ENCODE data around the gene LRP1. TPM values are rescaled to one million over a fixed set of nuclear protein-coding genes. Genes with fewer than 3 reads are reported as not detected.

The LRP1 gene
- total and polyA plus RNA-seq, 2 experiments from 2014 or later = 26.6 to 145 TPM

GRCh38 chr12:57207731-57208630 is 79.7 kb downstream of the LRP1 start (continued):
- TF ChIP-seq ZNF462 (CRISPR knock-in tag; IDR thresholded peaks at IDR 0.05) = no peak
- no peak for TF ChIP-seq ZNF114 (CRISPR knock-in tag; IDR thresholded peaks at IDR 0.05)

- Histone ChIP-seq H3K9me2 (ENCODE audit: insufficient read depth) (no peaks in the 10 kb centered on the region), H3K36me3 (ENCODE audit: insufficient read depth) (peaks cover 7% of the 10 kb centered on the region; the same call in 1 of the 2 replicates), H3K4me3 (no peak overlapping the region), H4K20me1 (replicated peaks; ENCODE audit: insufficient read depth) (0 out of 2 replicates have a peak, but pooled peaks cover 3% of the 10 kb centered on the region), H3K27ac (ENCODE audit: low read depth) (no peak overlapping the region), H2AFZ (no peak overlapping the region), H3K79me2 (replicated peaks; ENCODE audit: insufficient read depth) (no peaks in the 10 kb centered on the region), H3K4me2 (no peak overlapping the region), H3K4me1 (ENCODE audit: insufficient read depth) (peaks cover 11% of the 10 kb centered on the region), H3K27me3 (ENCODE audit: insufficient read depth) (peaks cover 4% of the 10 kb centered on the region), H3F3A (replicated peaks; ENCODE audit: low read depth) (0 out of 2 replicates have a peak, but pooled peaks cover 5% of the 10 kb centered on the region)
- Mint-ChIP-seq H3K27me3 (ENCODE audit: insufficient read depth, low read depth, poor library complexity) (peaks cover 23% of the 10 kb centered on the region), H3K9me3 (no peaks in the 10 kb centered on the region; the same call in 2 of the 3 replicates), H3K4me1 (peaks cover 9% of the 10 kb centered on the region), H3K4me3 (no peak overlapping the region), H3K36me3 (ENCODE audit: low read depth) (peaks cover 70% of the 10 kb centered on the region), H3K27ac (no peak overlapping the region)
- no peak for DNase-seq (ENCODE audit: low spot score)
- ATAC-seq = no peak
- TF ChIP-seq CTCF (conservative IDR thresholded peaks at IDR 0.05; ENCODE audit: low read depth in 2 of 2) = no peak
- TF ChIP-seq POLR2AphosphoS5 (IDR thresholded peaks at IDR 0.05; ENCODE audit: low read depth) = no peak
- no peak for TF ChIP-seq EZH2phosphoT487 (IDR thresholded peaks at IDR 0.05; ENCODE audit: unreplicated experiment)
- TF ChIP-seq JUNB (IDR thresholded peaks at IDR 0.05; ENCODE audit: unreplicated experiment) = no peak
- TF ChIP-seq ZNF114 (CRISPR knock-in tag; IDR thresholded peaks at IDR 0.05) = no peak
- no peak for TF ChIP-seq CREB1 (CRISPR knock-in tag; IDR thresholded peaks at IDR 0.05; ENCODE audit: low read depth)
- no peak for TF ChIP-seq STAT1 (IDR thresholded peaks at IDR 0.05; ENCODE audit: unreplicated experiment)
- TF ChIP-seq REST (IDR thresholded peaks at IDR 0.05; ENCODE audit: unreplicated experiment) = no peak
- no peak for TF ChIP-seq NANOG (IDR thresholded peaks at IDR 0.05; ENCODE audit: borderline replicate concordance)
Measured at GRCh38 chr12:57208631-57209282, 80.5 kb downstream of the LRP1 start.
